Measurements from ENCODE around the gene PRKD1. TPM values are rescaled to one million over a fixed set of nuclear protein-coding genes. Genes with fewer than 3 reads are reported as not detected.

Gene PRKD1
- total RNA-seq, 1 experiment from 2014 or later = 0.36 TPM

- POLR2A ChIA-PET = no interaction called here
- Mint-ChIP-seq H3K9me3 (ENCODE audit: unreplicated experiment) (no peaks in the 10 kb centered on the region), H3K27me3 (ENCODE audit: insufficient read depth, unreplicated experiment) (no peaks in the 10 kb centered on the region), H3K36me3 (ENCODE audit: insufficient read depth, unreplicated experiment) (no peaks in the 10 kb centered on the region), H3K27ac (ENCODE audit: unreplicated experiment) (no peak overlapping the region), H3K4me3 (ENCODE audit: unreplicated experiment) (no peak overlapping the region), H3K4me1 (ENCODE audit: low read depth, unreplicated experiment) (no peaks in the 10 kb centered on the region)
- TF ChIP-seq CTCF (IDR thresholded peaks at IDR 0.05; ENCODE audit: insufficient read depth in 1 of 2, low read depth in 1 of 2, low read length in 1 of 2, severe bottlenecking in 1 of 2, unreplicated experiment in 1 of 2) = no peak
- Histone ChIP-seq H3K36me3 (ENCODE audit: control insufficient read depth, insufficient read depth, low read length) (no peaks in the 10 kb centered on the region), H3K9me3 (no peaks in the 10 kb centered on the region), H3K4me1 (no peaks in the 10 kb centered on the region), H3K4me3 (ENCODE audit: low read depth, low read length) (no peak overlapping the region), H3K27me3 (replicated peaks; ENCODE audit: control insufficient read depth, insufficient read depth, low read length) (no peaks in the 10 kb centered on the region)
- intact Hi-C loops (cut with micrococcal nuclease; ENCODE audit: unreplicated experiment) = no loop called here
- CTCF ChIA-PET = no interaction called here
- no peak for DNase-seq
- BruUV-seq (replicated peaks) = no TSS peak
These were observed 25.9 kb upstream of the PRKD1 start for GRCh38 chr14:29953501-29953900.

- Mint-ChIP-seq H3K4me1 (ENCODE audit: low read depth, unreplicated experiment) (no peaks in the 10 kb centered on the region), H3K4me3 (ENCODE audit: unreplicated experiment) (no peak overlapping the region), H3K27me3 (ENCODE audit: insufficient read depth, unreplicated experiment) (no peaks in the 10 kb centered on the region), H3K36me3 (ENCODE audit: insufficient read depth, unreplicated experiment) (no peaks in the 10 kb centered on the region), H3K9me3 (ENCODE audit: unreplicated experiment) (peaks cover 21% of the 10 kb centered on the region), H3K27ac (ENCODE audit: unreplicated experiment) (no peak overlapping the region)
- Histone ChIP-seq H3K4me3 (ENCODE audit: low read depth, low read length) (no peak overlapping the region), H3K27me3 (replicated peaks; ENCODE audit: control insufficient read depth, insufficient read depth, low read length) (no peaks in the 10 kb centered on the region), H3K36me3 (ENCODE audit: control insufficient read depth, insufficient read depth, low read length) (no peaks in the 10 kb centered on the region), H3K4me1 (no peaks in the 10 kb centered on the region), H3K9me3 (peaks cover 12% of the 10 kb centered on the region)
- DNase-seq = no peak
- no TSS peak for BruUV-seq (replicated peaks)
- intact Hi-C loops (cut with micrococcal nuclease; ENCODE audit: unreplicated experiment) = no loop called here
- ChIA-PET POLR2A (no interaction called here), CTCF (no interaction called here)
- TF ChIP-seq CTCF (IDR thresholded peaks at IDR 0.05; ENCODE audit: insufficient read depth in 1 of 2, low read depth in 1 of 2, low read length in 1 of 2, severe bottlenecking in 1 of 2, unreplicated experiment in 1 of 2) = no peak
These were observed 16.4 kb upstream of the PRKD1 start for GRCh38 chr14:29944091-29944490.

GRCh38 chr14:29941401-29941800 lies 13.8 kb upstream of the PRKD1 start:
- CTCF ChIA-PET = no interaction called here
- H3K4me1 ChIP-seq = no peaks in the 10 kb centered on the region
- peaks cover 9% of the 10 kb centered on the region for H3K9me3 ChIP-seq
- Mint-ChIP-seq H3K36me3 (ENCODE audit: insufficient read depth, unreplicated experiment) (no peaks in the 10 kb centered on the region), H3K27ac (ENCODE audit: unreplicated experiment) (no peak overlapping the region), H3K9me3 (ENCODE audit: unreplicated experiment) (peaks cover 17% of the 10 kb centered on the region), H3K27me3 (ENCODE audit: insufficient read depth, unreplicated experiment) (no peaks in the 10 kb centered on the region), H3K4me1 (ENCODE audit: low read depth, unreplicated experiment) (no peaks in the 10 kb centered on the region), H3K4me3 (ENCODE audit: unreplicated experiment) (no peak overlapping the region)
- H3K4me3 ChIP-seq (ENCODE audit: low read depth, low read length) = no peak overlapping the region
- POLR2A ChIA-PET = no interaction called here
- H3K36me3 ChIP-seq (ENCODE audit: control insufficient read depth, insufficient read depth, low read length) = no peaks in the 10 kb centered on the region
- intact Hi-C loops (cut with micrococcal nuclease; ENCODE audit: unreplicated experiment) = no loop called here
- no peaks in the 10 kb centered on the region for H3K27me3 ChIP-seq (replicated peaks; ENCODE audit: control insufficient read depth, insufficient read depth, low read length)
- DNase-seq = no peak
- BruUV-seq (replicated peaks) = no TSS peak
- no peak for TF ChIP-seq CTCF (IDR thresholded peaks at IDR 0.05; ENCODE audit: insufficient read depth in 1 of 2, low read depth in 1 of 2, low read length in 1 of 2, severe bottlenecking in 1 of 2, unreplicated experiment in 1 of 2)
